Heart left ventricle (tissue), 13 donors: Measurements from ENCODE around the gene SEMA4A.

Experiments
- CTCF ChIP-seq, 12 donors: fragments of 200-600 bp; sonication (generic) in 4 of 12; IDR thresholded peaks; one replicate each; pipeline versions ENCODE4 v1.5.0 to v1.8.0; 2018 to 2022; ENCODE audit warnings: antibody characterized with exemption in 12 of 12, mild to moderate bottlenecking in 5 of 12
- POLR2A ChIP-seq, 2 donors: fragments of 450-650 bp; IDR thresholded peaks; one replicate each; pipeline ENCODE4 v1.6.1; 2017; ENCODE audit warnings: antibody characterized with exemption in 2 of 2, mild to moderate bottlenecking in 2 of 2, moderate library complexity in 2 of 2
- donor health status: ischemic (EF 13 %, LVEDD 7.1; RV severe dilation, severe dysfunction).
- donor health status: DM: no; HTN: yes; CAD: no.
- donor health status: DM: no; HTN: no; CAD: no.
- donor health status: ischemic (EF 25% LVEDD 6.9; RV normal size, moderate dysfunction).
- donor health status: ischemic (EF 25% LVEDD 5.7; RV mildly dilated, moderate dysfunction).
- donor health status: ischemic (EF 35%, LVEDD 5.7; RV mildly dilated, moderate dysfunction).
- donor health status: nonischemic (EF 11% LVEDD 7.7; RV severe dilation, severe dysfunction).
- donor health status: DM: yes; HTN: yes; CAD: no.
- donor health status: PGD.
- donor health status: ischemic (EF 29% LVEDD 5.4; RV normal size, mild dysfunction).
- donor health status: nonischemic (EF 23%, LVEDD 6.1; RV moderate dilation, normal function).

GRCh38 chr1:156211243-156211642 lies 57.9 kb downstream of the SEMA4A start:
- TF ChIP-seq POLR2A (IDR thresholded peaks at IDR 0.05) (no peak), CTCF (IDR thresholded peaks at IDR 0.05) (no peak)
